Measurements from ENCODE around the gene ANTXRL.
"Not testable (repeated sequence)": the region's sequence is repeated elsewhere in the genome, so short reads cannot be mapped to it uniquely, and the experiment has no call there.

ANTXRL gene

DNA sequence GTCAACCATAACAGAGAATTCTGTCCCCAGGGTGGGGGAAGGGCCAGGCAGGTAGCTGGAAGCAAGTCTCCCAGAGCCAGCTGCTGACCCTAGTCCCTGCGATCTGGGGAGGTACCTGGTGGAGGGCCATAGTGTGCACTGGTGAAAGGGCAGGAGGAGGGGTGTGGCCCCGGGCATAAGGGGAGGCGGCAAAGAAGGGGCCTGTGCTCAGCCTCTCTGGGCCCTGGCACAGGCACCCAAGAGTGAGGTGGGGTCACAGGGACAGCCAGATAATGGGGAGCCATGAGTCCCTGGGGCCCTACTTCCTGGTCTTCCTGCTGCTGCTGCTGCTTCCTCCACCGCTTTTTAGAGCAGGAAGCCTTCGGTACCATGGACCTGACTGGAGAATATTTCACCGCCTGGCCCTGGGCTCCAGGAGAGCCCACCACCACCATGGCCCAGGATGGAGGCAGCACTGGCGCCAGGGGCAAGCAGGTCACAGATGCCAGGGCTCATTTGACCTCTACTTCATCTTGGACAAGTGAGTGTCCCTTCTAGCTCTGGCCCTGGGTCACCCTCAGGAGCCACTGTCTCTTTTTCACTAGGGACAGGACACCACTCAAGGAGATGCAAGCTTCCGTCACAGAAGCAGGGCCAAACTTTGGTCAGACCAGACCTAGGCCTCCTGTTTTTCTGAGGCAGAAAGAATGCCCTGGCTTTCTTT is at the start of gene ANTXRL:
TSS of gene ANTXRL (plus strand) at position 7 of the 703 bp plus-strand sequence. CDS start at position 273, 266 bp downstream.
- no peak for DNase-seq (ENCODE audit: low spot score)

DNA sequence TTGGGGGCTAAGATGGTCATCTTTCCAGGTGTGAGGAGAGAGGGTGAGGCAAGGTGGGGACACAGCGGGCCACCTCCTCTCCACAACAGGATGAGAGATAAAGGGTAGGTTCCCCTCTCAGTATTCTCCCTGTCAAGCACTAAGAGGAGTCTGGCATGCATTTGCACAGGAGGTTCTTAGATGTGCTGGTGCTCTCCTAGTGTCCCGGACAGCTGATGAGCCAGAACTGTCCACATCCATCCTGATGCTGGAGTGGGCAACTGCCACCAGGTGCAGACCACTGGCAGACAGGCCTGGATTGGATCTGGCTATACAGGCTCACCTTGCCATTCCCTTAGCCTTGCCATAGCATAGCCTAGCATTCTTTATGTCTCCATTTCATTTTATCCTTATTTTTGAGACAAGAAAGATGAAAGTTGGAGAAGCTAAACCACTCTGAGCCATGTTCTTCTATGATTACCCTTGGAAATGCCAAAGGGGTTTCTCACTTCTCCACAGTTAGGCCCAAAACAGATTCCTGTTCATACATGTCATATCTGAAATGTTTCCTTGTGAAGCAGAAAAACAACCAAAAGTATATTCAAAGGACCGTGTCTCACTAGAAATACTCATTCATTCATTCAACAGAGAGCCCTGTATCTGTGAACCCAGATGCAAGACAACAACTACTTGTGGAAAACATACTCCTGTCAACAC is 48.8 kb upstream of the ANTXRL start:
- no peak for DNase-seq (ENCODE audit: low spot score)

GRCh38 chr10:46239247-46239646 is 47.5 kb upstream of the ANTXRL start:
- no peak for DNase-seq (ENCODE audit: low spot score)

GRCh38 chr10:46239993-46240683 is 46.7 kb upstream of the ANTXRL start:
- no peak for DNase-seq (ENCODE audit: low spot score)

DNA sequence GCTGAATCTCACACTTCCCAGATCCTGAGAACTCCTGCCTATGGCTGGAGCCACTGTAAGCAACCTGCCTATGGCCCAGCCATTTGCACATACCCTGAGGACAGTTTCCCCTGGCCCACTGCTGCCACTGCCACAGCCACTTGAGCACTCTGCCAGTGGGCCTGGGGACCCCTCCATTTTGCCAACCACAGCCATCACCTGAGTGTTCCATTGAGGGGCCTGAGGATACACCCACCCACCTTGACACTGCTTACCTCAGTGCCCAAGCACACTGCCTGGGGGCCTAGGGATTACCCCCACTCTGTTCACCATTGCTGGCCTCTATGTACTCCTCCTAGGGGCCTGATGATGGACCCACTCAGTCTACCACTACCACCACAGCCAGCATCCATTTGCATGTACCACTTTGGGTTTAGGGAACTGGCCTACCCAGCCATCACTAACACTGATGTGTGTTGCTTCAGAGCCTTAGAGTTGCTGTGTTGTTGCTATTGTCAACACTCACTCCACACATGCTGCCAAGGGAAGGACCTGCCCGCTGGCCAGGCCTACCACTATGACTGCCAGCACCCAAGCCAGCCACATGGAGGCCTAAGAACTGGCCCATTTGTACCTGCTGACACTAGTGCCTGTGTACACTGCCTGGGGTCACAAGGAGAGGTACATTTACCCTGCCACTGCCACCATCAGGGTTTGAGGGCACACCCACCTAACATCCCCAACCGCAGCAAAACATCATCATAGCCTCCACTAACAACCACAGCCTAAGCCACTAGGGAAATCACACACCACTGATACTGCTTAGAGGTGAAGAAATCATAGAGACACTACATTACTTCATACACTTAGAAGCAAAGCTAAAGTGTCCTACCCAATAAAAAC is 45.9 kb upstream of the ANTXRL start:
- no peak for DNase-seq (ENCODE audit: low spot score)

DNA sequence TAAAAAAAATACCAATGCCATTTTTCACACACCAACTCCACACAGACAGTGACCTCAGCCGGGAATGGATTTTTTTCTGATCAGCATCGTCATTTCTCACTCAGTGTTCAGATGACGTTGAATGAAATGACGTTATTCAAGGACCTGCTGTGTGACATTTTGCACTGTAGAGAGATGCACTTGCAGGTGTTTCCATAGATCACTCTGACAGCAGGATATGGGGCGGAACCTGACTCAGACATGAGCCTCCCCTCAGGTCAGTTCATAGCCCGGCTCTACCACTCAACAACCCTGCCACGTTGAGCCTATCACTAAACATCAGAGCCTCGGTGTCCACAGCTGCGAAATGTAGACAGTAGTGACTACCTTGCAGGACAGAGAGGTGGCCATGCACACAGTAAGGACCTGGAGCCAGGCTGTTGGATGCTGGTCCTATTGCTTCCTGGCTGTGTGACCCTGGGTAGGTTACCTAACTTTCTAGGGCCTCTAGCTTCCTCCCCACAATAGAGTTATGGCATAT is 41.4 kb upstream of the ANTXRL start:
- DNase-seq (ENCODE audit: low spot score): no peak

GRCh38 chr10:46246400-46247180 is 40.2 kb upstream of the ANTXRL start:
- not testable (repeated sequence) for DNase-seq (ENCODE audit: low spot score)

DNA sequence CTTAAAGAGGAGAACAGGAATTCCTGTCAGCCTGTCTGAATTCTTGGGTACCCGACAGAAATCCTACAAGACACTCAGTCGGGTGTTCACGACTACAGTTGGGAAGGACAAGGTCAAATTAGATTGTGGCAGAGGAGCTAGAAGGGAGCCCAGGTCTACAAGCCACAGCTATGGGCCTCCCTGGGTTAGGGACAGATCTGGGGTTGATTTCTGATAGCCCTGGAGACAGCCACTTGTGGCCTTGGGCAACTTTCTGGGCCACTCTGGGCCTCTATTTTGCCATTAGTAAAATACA is 39.7 kb upstream of the ANTXRL start:
- DNase-seq (ENCODE audit: low spot score): no peak

GRCh38 chr10:46247808-46248569 is 38.8 kb upstream of the ANTXRL start:
- no peak for DNase-seq (ENCODE audit: low spot score)

- DNase-seq (ENCODE audit: low spot score): no peak
These were observed 38.1 kb upstream of the ANTXRL start for GRCh38 chr10:46248651-46249146.

- DNase-seq (ENCODE audit: low spot score): not testable (repeated sequence)
These were observed 37.0 kb upstream of the ANTXRL start for GRCh38 chr10:46249617-46250344.

DNA sequence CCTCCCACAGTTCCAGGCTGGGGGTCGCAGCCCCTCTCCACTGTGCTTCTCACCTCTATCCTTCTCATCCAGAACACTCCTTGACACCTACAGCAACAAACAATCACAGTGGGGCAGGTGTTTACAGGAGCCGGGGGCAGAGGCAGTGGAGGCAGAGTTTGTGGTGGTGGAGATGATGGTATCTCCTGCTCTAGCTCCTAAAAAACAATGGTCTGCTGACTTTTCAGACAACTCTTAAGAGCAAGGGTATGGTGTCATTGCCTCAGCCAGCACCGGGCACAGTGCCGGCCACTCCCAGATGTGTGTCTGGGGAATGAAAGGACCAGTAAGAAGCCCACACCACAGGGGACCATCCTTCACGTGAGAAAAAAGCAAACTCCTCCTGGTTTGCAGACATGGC is 36.3 kb upstream of the ANTXRL start:
- DNase-seq (ENCODE audit: low spot score): no peak

- DNase-seq (ENCODE audit: low spot score): no peak
These were observed 35.6 kb upstream of the ANTXRL start for GRCh38 chr10:46250898-46251856.

- DNase-seq (ENCODE audit: low spot score): no peak
These were observed 34.6 kb upstream of the ANTXRL start for GRCh38 chr10:46251857-46252847.

DNA sequence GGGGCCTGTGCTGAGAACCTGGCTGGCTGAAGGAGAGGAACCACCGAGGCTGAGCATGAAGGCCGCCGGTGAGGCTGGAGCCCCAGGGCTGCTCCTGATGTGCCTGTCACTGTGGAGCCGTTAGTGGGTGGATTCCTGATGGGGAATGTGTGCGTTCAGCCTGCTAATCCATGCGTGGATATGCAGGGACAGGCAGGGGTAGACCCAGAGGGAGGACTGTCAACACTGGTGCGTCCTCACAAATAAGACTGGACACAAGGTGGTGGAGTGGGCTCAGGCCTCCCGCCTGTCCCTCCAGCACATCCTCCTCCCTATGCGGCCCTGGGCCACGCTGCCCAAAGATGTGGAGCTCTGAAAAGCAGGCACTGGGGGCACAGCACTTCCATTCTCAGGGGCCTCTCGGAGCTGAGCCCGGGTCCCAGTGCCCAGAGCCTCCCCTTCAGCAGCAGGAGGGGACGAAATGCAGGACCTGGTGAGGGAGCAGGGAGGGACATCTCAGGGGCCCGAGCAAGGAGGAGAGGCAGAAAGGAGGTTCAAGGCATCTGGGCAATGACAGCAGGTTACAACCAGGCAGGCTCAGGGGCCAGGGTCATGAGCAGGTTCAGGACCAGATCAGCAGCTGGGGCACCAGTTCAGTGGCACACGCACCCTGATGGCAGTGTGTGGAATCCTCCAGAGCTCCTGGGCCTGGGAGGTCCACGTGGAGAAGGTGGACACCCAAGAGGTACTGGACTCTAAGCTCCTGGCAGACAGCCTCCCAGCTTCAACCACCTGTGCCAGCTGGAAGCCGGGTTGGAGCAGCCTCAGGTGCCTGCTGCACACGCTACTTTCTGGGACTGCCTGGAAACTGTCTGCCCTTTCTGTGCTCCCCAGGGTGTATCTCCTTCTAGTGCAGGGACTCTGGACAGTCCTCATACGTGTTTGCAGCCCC is 33.5 kb upstream of the ANTXRL start:
- DNase-seq (ENCODE audit: low spot score): no peak

DNA sequence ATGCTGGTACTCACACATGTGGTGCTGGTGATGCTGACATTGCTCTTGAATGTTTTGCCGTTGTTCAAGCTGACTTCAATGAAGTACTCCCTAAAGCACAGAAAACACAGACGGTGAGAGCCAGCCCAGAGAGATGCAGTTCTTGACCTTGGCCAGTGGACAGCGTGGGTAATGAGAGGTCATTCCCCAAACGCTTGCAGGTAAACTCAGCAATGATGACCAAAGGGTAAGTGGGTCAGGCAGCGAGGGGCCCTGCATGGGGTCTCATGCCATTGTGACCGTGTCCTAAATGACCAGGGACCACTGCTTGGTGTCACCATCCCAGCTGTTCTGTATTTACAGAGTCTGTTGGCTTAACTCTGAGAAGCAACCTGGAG is 32.8 kb upstream of the ANTXRL start:
- no peak for DNase-seq (ENCODE audit: low spot score)

Measured in D341Med (cell line).